GM18907 (cell line): ENCODE measurements around the gene AIF1.
A peak's percentile ranks its signal among the peaks of the same experiment; 100 is the strongest.

Source experiments
- ATAC-seq: cut with Tn5 transposase; IDR thresholded peaks from one replicate; pipeline ENCODE4 v1.9.1; 2021; ENCODE audit warnings: mild to moderate bottlenecking, moderate library complexity; ENCODE audit not compliant: unreplicated experiment

AIF1 gene

GRCh38 chr6:31614684-31615578, at the start of gene AIF1:
TSS of gene AIF1 (plus strand) at chr6:31615234. CDS start at chr6:31615330, 96 bp downstream.
- ATAC-seq, result no peak

GRCh38 chr6:31567531-31568370, 47.3 kb upstream of the AIF1 start:
- ATAC-seq, result no peak

GRCh38 chr6:31568537-31568961, 46.5 kb upstream of the AIF1 start:
- peak; percentile 70 for ATAC-seq

GRCh38 chr6:31569861-31570536, 45.0 kb upstream of the AIF1 start:
- ATAC-seq, result no peak

- ATAC-seq, result peak; percentile 43
Observed at GRCh38 chr6:31572041-31572911, 42.8 kb upstream of the AIF1 start, which contains the start of gene LTA. TSS of gene LTA (plus strand) at chr6:31572289. CDS start at chr6:31572743, 454 bp downstream.

GRCh38 chr6:31573239-31574105, 41.6 kb upstream of the AIF1 start:
- no peak for ATAC-seq

GRCh38 chr6:31574106-31575061, 40.6 kb upstream of the AIF1 start:
- ATAC-seq, result no peak

GRCh38 chr6:31575335-31575901, 39.6 kb upstream of the AIF1 start, which contains the start of gene TNF:
TSS of gene TNF (plus strand) at chr6:31575565. CDS start at chr6:31575742, 177 bp downstream.
- ATAC-seq, result no peak

- ATAC-seq, result no peak
Observed at GRCh38 chr6:31575952-31576685, 38.9 kb upstream of the AIF1 start.

- no peak for ATAC-seq
Observed at GRCh38 chr6:31576897-31577578, 38.0 kb upstream of the AIF1 start.

- ATAC-seq, result no peak
Observed at GRCh38 chr6:31577579-31577966, 37.5 kb upstream of the AIF1 start.

- no peak for ATAC-seq
Observed at GRCh38 chr6:31578184-31579118, 36.6 kb upstream of the AIF1 start.

- no peak for ATAC-seq
Observed at GRCh38 chr6:31579119-31579505, 35.9 kb upstream of the AIF1 start.

- ATAC-seq, result no peak
Observed at GRCh38 chr6:31579546-31580437, 35.2 kb upstream of the AIF1 start.
